A549 (cell line): ENCODE measurements around the gene SORCS1. TPM values are rescaled to one million over a fixed set of nuclear protein-coding genes. Genes with fewer than 3 reads are reported as not detected.

Source experiments
- ATAC-seq, 2 experiments: fragments of 200-7000 bp in 1 of 2; fragments of >200 bp in 1 of 2; cut with Nextera tagmentation in 1 of 2; cut with Tn5 transposase in 1 of 2; 3 replicates each; pipeline versions ENCODE4 v1.8.0 to v1.9.1; 2018 to 2020; ENCODE audit warnings: mild to moderate bottlenecking in 1 of 2, moderate library complexity in 1 of 2
- CTCF ChIA-PET: fragments of 300-600 bp; sonication (Branson Sonifier 250); formaldehyde crosslinking; extraction: SDS; loops from one replicate; lab custom pipeline; 2021; ENCODE audit warnings: antibody characterized with exemption, inconsistent platforms; lab: Yijun Ruan, JAX
- POLR2A ChIA-PET: fragments of 350-600 bp; formaldehyde crosslinking; extraction: SDS; loops from one replicate; lab custom pipeline; 2021; ENCODE audit warnings: antibody characterized with exemption, inconsistent platforms; lab: Yijun Ruan, JAX
- DNase-seq, 2 experiments: peaks; one replicate each; pipeline versions ENCODE4 v3.0.0 to v3.0.0-alpha.2; 2011 to 2016; ENCODE audit warnings: low read depth in 1 of 2, low spot score in 1 of 2
- FAIRE-seq: peaks from 2 replicates; lab custom pipeline; 2011; peaks lifted over from hg19 to GRCh38; lab: Jason Lieb, UNC
- H3K27ac ChIP-seq, 2 experiments: fragments of >200 bp; sonication (Bioruptor Twin); formaldehyde crosslinking; 3 replicates each; pipeline ENCODE4 v1.5.1; 2016 to 2017
- H3K4me1 ChIP-seq: fragments of >200 bp; sonication (Bioruptor Twin); formaldehyde crosslinking; 3 replicates; pipeline ENCODE4 v1.6.1; 2016
- H3K4me2 ChIP-seq: fragments of >200 bp; sonication (Bioruptor Twin); formaldehyde crosslinking; 3 replicates; pipeline ENCODE4 v1.6.1; 2016
- H3K4me3 ChIP-seq: fragments of >200 bp; sonication (Bioruptor Twin); formaldehyde crosslinking; 3 replicates; pipeline ENCODE4 v1.5.1; 2016
- H3K9me3 ChIP-seq: fragments of >200 bp; sonication (Bioruptor Twin); formaldehyde crosslinking; 3 replicates; pipeline ENCODE4 v1.6.1; 2016
- CBX2 ChIP-seq: fragments of 200-600 bp; sonication (generic); IDR thresholded peaks from 2 replicates; pipeline ENCODE4 v1.6.1; 2016; ENCODE audit warnings: low read depth, mild to moderate bottlenecking, borderline replicate concordance
- EP300 ChIP-seq, 2 experiments: fragments of >200 bp; sonication (Bioruptor Twin); formaldehyde crosslinking; IDR thresholded peaks; 2 replicates in 1 of 2; 3 replicates in 1 of 2; pipeline ENCODE4 v1.6.1; 2016 to 2017
- FOSB ChIP-seq: fragments of 250-450 bp; sonication (Bioruptor Pico); IDR thresholded peaks from 2 replicates; pipeline ENCODE4 v1.5.0; 2020; ENCODE audit warnings: mild to moderate bottlenecking, moderate library complexity
- FOSL2 ChIP-seq, 2 experiments: fragments of 450-650 bp in 1 of 2; fragments of >200 bp in 1 of 2; sonication (Bioruptor Twin) in 1 of 2; formaldehyde crosslinking; IDR thresholded peaks; 2 replicates each; pipeline versions ENCODE4 v1.5.0 to v1.6.1; 2016 to 2020; ENCODE audit warnings: mild to moderate bottlenecking in 1 of 2, moderate library complexity in 1 of 2
- GATA3 ChIP-seq: IDR thresholded peaks from 2 replicates; pipeline ENCODE4 v1.6.1; 2012; ENCODE audit warnings: borderline replicate concordance
- HDAC2 ChIP-seq: fragments of 200-600 bp; sonication (generic); IDR thresholded peaks from 2 replicates; pipeline ENCODE4 v1.6.1; 2016
- HMGXB4 ChIP-seq: fragments of 250-450 bp; sonication (Bioruptor Pico); IDR thresholded peaks from 2 replicates; pipeline ENCODE4 v1.5.0; 2021; ENCODE audit warnings: mild to moderate bottlenecking, moderate library complexity, borderline replicate concordance
- JUN ChIP-seq, 2 experiments: fragments of >200 bp; sonication (Bioruptor Twin); formaldehyde crosslinking; IDR thresholded peaks; 2 replicates in 1 of 2; 3 replicates in 1 of 2; pipeline ENCODE4 v1.6.1; 2016 to 2017
- MAFK ChIP-seq: fragments of 450-650 bp; IDR thresholded peaks from 2 replicates; pipeline ENCODE4 v1.6.1; 2014; ENCODE audit not compliant: partially characterized antibody
- MYC ChIP-seq: IDR thresholded peaks from 2 replicates; pipeline ENCODE4 v1.6.1; 2012; ENCODE audit warnings: mild to moderate bottlenecking, inconsistent platforms, low read length, improper control_type of control experiment, borderline replicate concordance
- NPAS2 ChIP-seq: fragments of 250-450 bp; sonication (Bioruptor Pico); IDR thresholded peaks from 2 replicates; pipeline ENCODE4 v1.8.0; 2022; ENCODE audit warnings: mild to moderate bottlenecking, moderate library complexity, borderline replicate concordance
- PBX3 ChIP-seq: IDR thresholded peaks from 2 replicates; pipeline ENCODE4 v1.6.1; 2012
- POLR2AphosphoS2 ChIP-seq: conservative IDR thresholded peaks from 2 replicates; pipeline ENCODE4 v1.6.1; 2012; ENCODE audit warnings: low read length, improper control_type of control experiment, inconsistent platforms
- RFX5 ChIP-seq: fragments of 450-650 bp; IDR thresholded peaks from 2 replicates; pipeline ENCODE4 v1.7.1; 2014; ENCODE audit warnings: antibody characterized with exemption, mild to moderate bottlenecking, moderate library complexity
- SREBF2 ChIP-seq: fragments of 450-650 bp; IDR thresholded peaks from 2 replicates; pipeline ENCODE4 v1.6.1; 2014; ENCODE audit warnings: mild to moderate bottlenecking, moderate library complexity
- ZC3H11A ChIP-seq: fragments of 450-650 bp; IDR thresholded peaks from 2 replicates; pipeline ENCODE4 v1.6.1; 2014; ENCODE audit warnings: antibody characterized with exemption, mild to moderate bottlenecking
- WGBS: methylation state at CpG from one replicate; pipeline ENCODE4 v1.1.6; 2017; ENCODE audit errors: missing lambda C conversion rate; 5-methylcytosine and 5-hydroxymethylcytosine counted together
- polyA plus RNA-seq, 4 experiments: library from polyadenylated mRNA; depleted of rRNA in 3 of 4; stranded (reverse); fragments of >200 nt; fragmentation: RNase III in 1 of 4; extraction: RNeasy Plus Mini Kit Qiagen cat#74134 plus additional on column Dnase treatment in 1 of 4; gene quantifications; 2 replicates in 3 of 4; 3 replicates in 1 of 4; pipeline ENCODE4 v1.2.3, GENCODE V29; 2011 to 2017
- TF ChIP-seq, protein P1 (sequence below): fragments of >200 bp; sonication (Bioruptor Twin); formaldehyde crosslinking; IDR thresholded peaks from 3 replicates; pipeline ENCODE4 v1.5.1; 2016

Gene SORCS1
- polyA plus RNA-seq, 2 of the 4 experiments (the other 2 are of a cell fraction) = not detected

DNA sequence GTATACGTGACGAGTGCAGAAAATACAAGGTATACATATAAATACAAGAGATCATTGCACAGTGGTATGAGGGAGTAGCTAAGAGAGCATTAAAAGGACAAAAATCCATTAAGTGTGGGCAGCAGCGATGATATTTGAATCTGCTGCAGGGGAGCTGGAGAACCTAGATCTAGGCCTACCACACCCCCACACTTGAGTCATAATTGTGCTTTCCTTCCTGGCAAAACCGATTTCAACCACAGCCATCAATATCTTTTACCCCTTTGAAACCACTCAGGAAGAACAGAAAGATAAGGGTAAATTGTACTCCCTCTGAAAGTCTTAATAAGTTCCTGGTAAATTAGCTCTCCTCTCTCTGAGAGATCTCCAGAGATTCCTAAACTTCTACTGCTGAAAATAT lies 345.0 kb downstream of the SORCS1 start:
- 8% methylated on average over 4 of the region's 4 CpGs for WGBS
- TF ChIP-seq ZC3H11A (no peak), SREBF2 (no peak), GATA3 (no peak), HMGXB4 (CRISPR knock-in tag) (no peak), FOSL2 (IDR thresholded peaks at IDR 0.05) (no peak), FOSL2 (CRISPR knock-in tag; IDR thresholded peaks at IDR 0.05) (no peak), RFX5 (no peak), FOSB (CRISPR knock-in tag) (no peak)
- TF ChIP-seq, protein P1, sequence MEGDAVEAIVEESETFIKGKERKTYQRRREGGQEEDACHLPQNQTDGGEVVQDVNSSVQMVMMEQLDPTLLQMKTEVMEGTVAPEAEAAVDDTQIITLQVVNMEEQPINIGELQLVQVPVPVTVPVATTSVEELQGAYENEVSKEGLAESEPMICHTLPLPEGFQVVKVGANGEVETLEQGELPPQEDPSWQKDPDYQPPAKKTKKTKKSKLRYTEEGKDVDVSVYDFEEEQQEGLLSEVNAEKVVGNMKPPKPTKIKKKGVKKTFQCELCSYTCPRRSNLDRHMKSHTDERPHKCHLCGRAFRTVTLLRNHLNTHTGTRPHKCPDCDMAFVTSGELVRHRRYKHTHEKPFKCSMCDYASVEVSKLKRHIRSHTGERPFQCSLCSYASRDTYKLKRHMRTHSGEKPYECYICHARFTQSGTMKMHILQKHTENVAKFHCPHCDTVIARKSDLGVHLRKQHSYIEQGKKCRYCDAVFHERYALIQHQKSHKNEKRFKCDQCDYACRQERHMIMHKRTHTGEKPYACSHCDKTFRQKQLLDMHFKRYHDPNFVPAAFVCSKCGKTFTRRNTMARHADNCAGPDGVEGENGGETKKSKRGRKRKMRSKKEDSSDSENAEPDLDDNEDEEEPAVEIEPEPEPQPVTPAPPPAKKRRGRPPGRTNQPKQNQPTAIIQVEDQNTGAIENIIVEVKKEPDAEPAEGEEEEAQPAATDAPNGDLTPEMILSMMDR = no peak
- H3K4me3 ChIP-seq = no peak overlapping the region
- H3K9me3 ChIP-seq = no peaks in the 10 kb centered on the region
- ChIA-PET CTCF (no interaction called here), POLR2A (no interaction called here)
- H3K4me1 ChIP-seq = no peaks in the 10 kb centered on the region
- H3K4me2 ChIP-seq = no peak overlapping the region
- ATAC-seq (no peak), FAIRE-seq (no peak), DNase-seq (no peak)
- H3K27ac ChIP-seq = no peak overlapping the region

DNA sequence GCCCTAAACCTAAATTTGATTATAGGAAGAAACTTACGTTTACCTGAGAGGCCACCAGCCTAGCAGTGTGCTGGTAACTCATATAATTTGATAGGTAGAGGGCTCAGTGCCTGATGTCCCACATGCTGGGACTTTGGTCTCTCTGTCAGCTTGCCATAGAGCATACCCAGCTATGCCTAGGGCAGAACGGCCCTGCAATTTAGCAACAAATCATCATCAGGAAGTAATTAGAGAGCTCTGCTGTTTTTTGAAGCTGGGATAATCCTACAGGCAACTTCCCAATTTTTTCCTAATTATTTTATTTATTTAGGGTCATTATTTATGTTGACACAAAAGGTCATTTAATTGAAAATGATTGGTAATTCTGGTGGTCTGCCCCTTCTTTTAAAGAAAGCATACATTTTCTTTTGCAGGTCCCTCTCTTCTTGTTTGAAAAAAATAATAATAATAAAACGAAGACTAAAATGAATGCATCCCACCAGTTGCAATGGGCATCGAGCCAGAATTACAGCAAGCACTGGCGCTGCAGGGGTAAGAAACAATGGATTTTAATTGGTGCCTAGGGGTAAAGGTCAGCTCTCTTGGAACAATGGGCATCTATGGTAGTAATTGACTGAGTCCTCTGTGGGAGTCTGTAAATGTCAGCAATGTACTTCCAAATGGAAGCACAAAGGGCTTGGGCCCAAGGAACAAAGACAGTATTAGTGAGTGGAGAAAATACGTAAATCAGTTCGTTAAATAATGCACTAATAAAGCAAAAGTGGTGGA lies 348.0 kb downstream of the SORCS1 start:
- DNase-seq (no peak), FAIRE-seq (no peak), ATAC-seq (no peak)
- TF ChIP-seq MAFK (no peak), HDAC2 (no peak)
- Histone ChIP-seq H3K4me2 (no peak overlapping the region), H3K4me1 (no peaks in the 10 kb centered on the region), H3K4me3 (no peak overlapping the region), H3K27ac (no peak overlapping the region), H3K9me3 (no peaks in the 10 kb centered on the region; the same call in 2 of the 3 replicates)
- ChIA-PET CTCF (interaction anchor here (0.9 kb wide), 1 partner anchor 10 kb away, joined by 4 read pairs; no protein-coding TSS in a partner anchor), POLR2A (no interaction called here)
- 3% methylated on average over 7 of the region's 7 CpGs for WGBS

- DNase-seq = no peak
- 2% methylated on average over 3 of the region's 3 CpGs for WGBS
- CTCF ChIA-PET = no interaction called here
- no peak for ATAC-seq
- FAIRE-seq = no peak
- TF ChIP-seq MYC (no peak), CBX2 (no peak), JUN (IDR thresholded peaks at IDR 0.05) (no peak), EP300 (IDR thresholded peaks at IDR 0.05) (no peak), POLR2AphosphoS2 (no peak), NPAS2 (no peak), PBX3 (no peak), GATA3 (no peak), SREBF2 (no peak)
- Histone ChIP-seq H3K4me1 (no peaks in the 10 kb centered on the region), H3K4me3 (no peak overlapping the region), H3K4me2 (no peak overlapping the region), H3K9me3 (no peaks in the 10 kb centered on the region; the same call in 2 of the 3 replicates), H3K27ac (no peak overlapping the region)
- POLR2A ChIA-PET = no interaction called here
Measured at GRCh38 chr10:106815427-106816043, 349.0 kb downstream of the SORCS1 start.
